Cardiac muscle cell (in vitro differentiated cells and primary cell): ENCODE measurements around the gene OR8A1. TPM values are rescaled to one million over a fixed set of nuclear protein-coding genes. Genes with fewer than 3 reads are reported as not detected.

Source experiments
- DNase-seq, 2 donors: peaks; one replicate each; pipeline versions ENCODE4 v3.0.0 to v3.0.0-alpha.2; 2010 to 2017; ENCODE audit warnings: low read depth in 1 of 2, low spot score in 1 of 2
- H3K27ac ChIP-seq: fragments of 200-600 bp; sonication (generic); 2 replicates; pipeline ENCODE4 v1.5.1; 2016
- H3K27me3 ChIP-seq: fragments of 200-600 bp; sonication (generic); 2 replicates; pipeline ENCODE4 v1.6.0; 2016; ENCODE audit warnings: control low read depth
- H3K36me3 ChIP-seq: fragments of 200-600 bp; sonication (generic); 2 replicates; pipeline ENCODE4 v1.5.1; 2016; ENCODE audit warnings: control low read depth
- H3K4me1 ChIP-seq: fragments of 200-600 bp; sonication (generic); 2 replicates; pipeline ENCODE4 v1.8.1; 2017; ENCODE audit warnings: low read depth, mild to moderate bottlenecking, mixed run types
- H3K4me3 ChIP-seq: fragments of 200-600 bp; sonication (generic); 2 replicates; pipeline ENCODE4 v1.5.1; 2016; ENCODE audit warnings: mild to moderate bottlenecking
- H3K9me3 ChIP-seq: fragments of 200-600 bp; sonication (generic); 2 replicates; pipeline ENCODE4 v1.5.1; 2017; ENCODE audit warnings: low read depth, mild to moderate bottlenecking, control low read depth
- CTCF ChIP-seq: IDR thresholded peaks from 2 replicates; pipeline ENCODE4 v1.5.1; 2012; ENCODE audit warnings: low read depth, mild to moderate bottlenecking, low read length
- polyA plus RNA-seq: library from polyadenylated mRNA; unstranded; fragments of >200 nt; fragmentation: Nextera tagmentation; extraction: Ambion mirVana; gene quantifications from 2 replicates; pipeline ENCODE4 v1.2.1, GENCODE V29; 2016
- total RNA-seq: library from RNA; depleted of rRNA; stranded (reverse); fragments of >200 nt; gene quantifications from 2 replicates; pipeline ENCODE4 v1.2.3, GENCODE V29; 2016

Gene OR8A1
- total and polyA plus RNA-seq, 2 experiments from 2014 or later = not detected

DNA sequence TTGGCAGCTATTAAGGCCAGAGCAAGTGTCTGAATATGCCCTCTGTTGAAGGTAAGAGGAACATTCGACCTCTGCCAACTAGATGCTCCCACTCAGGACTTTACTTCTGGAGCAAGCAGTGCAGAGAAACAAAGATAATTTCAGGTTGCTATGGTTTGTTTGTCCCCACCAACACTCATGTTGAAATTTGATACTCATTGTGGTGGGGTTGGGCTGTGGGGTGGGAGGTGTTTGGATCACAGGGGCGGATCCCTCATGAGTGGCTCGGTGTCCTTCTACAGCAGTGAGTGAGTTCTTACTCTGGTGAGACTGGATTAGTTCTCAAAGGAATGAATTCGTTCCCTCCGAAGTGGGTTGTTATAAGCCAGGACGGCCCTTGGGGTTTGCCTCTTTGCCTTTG lies 12.0 kb downstream of the OR8A1 start:
- Histone ChIP-seq H3K27ac (no peak overlapping the region), H3K4me3 (no peak overlapping the region), H3K4me1 (no peaks in the 10 kb centered on the region), H3K9me3 (no peaks in the 10 kb centered on the region), H3K27me3 (no peaks in the 10 kb centered on the region), H3K36me3 (no peaks in the 10 kb centered on the region)
- no peak for TF ChIP-seq CTCF
- DNase-seq = peak; percentile 5 to 16

GRCh38 chr11:124582565-124582964 lies 12.8 kb downstream of the OR8A1 start:
- DNase-seq = no peak
- Histone ChIP-seq H3K36me3 (no peaks in the 10 kb centered on the region), H3K4me3 (no peak overlapping the region), H3K27ac (no peak overlapping the region), H3K27me3 (no peaks in the 10 kb centered on the region), H3K4me1 (no peaks in the 10 kb centered on the region), H3K9me3 (no peaks in the 10 kb centered on the region)
- no peak for TF ChIP-seq CTCF

GRCh38 chr11:124583781-124584180 lies 14.0 kb downstream of the OR8A1 start:
- Histone ChIP-seq H3K36me3 (no peaks in the 10 kb centered on the region), H3K27ac (no peak overlapping the region), H3K27me3 (no peaks in the 10 kb centered on the region), H3K4me3 (no peak overlapping the region), H3K9me3 (no peaks in the 10 kb centered on the region), H3K4me1 (no peaks in the 10 kb centered on the region)
- DNase-seq = peak in 1 of 2 donors; percentile 7
- no peak for TF ChIP-seq CTCF

DNA sequence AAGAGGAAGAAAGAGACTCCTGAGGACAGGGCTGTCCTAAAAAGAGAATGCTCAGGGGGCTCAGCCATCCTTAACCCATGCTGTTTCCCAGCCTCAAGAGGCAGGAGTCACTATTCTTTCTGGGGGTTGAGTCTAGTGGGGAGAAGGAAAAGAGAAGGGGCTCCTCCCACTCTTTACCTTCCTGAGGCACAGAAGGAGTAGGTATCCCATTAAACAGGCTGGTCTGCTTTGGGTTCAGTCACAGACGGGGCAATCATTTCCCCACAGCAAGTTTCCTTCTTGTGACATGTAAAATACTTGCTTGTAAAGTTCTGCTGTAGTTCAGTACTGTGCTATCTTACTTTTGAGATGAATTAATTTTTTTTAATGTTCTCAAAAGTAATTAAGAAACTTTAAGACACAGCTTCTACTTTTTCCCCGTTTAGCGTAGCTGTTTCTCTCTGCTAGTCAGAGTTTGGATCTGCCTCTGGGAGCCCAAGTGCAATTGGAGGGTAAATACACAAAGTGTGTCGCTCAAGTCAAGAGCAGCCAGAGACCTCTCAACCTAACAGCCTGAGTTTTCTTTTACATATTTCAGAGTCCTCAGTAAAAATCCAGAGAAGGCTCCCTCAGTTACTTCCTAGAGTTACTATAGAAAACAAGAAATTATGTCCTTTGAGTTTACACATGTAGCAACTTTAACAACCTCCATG lies 15.0 kb downstream of the OR8A1 start:
- H3K4me3 ChIP-seq = no peak overlapping the region
- H3K9me3 ChIP-seq = no peaks in the 10 kb centered on the region
- DNase-seq = no peak
- H3K27me3 ChIP-seq = no peaks in the 10 kb centered on the region
- no peak overlapping the region for H3K27ac ChIP-seq
- no peaks in the 10 kb centered on the region for H3K36me3 ChIP-seq
- no peak for TF ChIP-seq CTCF
- no peaks in the 10 kb centered on the region for H3K4me1 ChIP-seq

DNA sequence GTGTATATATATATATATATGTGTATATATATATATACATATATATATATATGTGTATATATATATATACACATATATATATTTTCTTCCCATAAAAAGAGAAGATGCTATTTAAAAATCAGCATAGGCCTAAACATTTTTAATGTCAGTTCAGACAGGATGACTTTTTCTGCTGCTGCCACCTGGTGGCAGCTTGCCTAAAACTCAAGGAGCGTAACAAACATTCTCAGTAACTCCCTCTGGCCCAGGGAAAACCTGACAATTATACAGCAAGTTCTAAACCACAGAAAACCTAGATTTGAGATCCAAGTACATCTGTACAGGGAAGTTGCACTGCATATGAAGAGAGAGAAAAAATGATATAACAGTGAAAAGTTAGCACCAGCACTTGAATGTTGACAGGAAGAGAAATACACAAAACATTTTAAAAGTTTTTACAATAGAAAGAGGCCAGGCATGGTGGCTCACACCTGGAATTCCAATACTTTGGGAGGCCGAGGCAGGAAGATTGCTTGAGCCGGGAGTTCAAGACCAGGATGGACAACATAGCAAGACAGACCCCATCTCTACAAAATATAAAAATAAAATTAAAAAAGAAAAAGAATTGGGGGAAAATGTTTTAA lies 16.6 kb downstream of the OR8A1 start:
- no peaks in the 10 kb centered on the region for H3K36me3 ChIP-seq
- H3K4me3 ChIP-seq = no peak overlapping the region
- H3K9me3 ChIP-seq = no peaks in the 10 kb centered on the region
- H3K27ac ChIP-seq = no peak overlapping the region
- no peaks in the 10 kb centered on the region for H3K27me3 ChIP-seq
- DNase-seq = peak; percentile 67 to 82
- peak; percentile 66 for TF ChIP-seq CTCF
- H3K4me1 ChIP-seq = no peaks in the 10 kb centered on the region
